SK-N-SH (cell line): ENCODE measurements around the gene SRSF10. TPM values are rescaled to one million over a fixed set of nuclear protein-coding genes. Genes with fewer than 3 reads are reported as not detected.

Source experiments
- CTCF ChIA-PET: fragments of 300-600, 350-600 bp; formaldehyde crosslinking; extraction: SDS; loops from one replicate; lab custom pipeline; 2021; lab: Yijun Ruan, JAX
- POLR2A ChIA-PET: fragments of 350-600 bp; sonication (Branson Sonifier 250); formaldehyde crosslinking; extraction: SDS; loops from one replicate; lab custom pipeline; 2020; ENCODE audit warnings: antibody characterized with exemption, inconsistent platforms; lab: Yijun Ruan, JAX
- DNase-seq: peaks from one replicate; pipeline ENCODE4 v3.0.0; 2012
- H2AFZ ChIP-seq: fragments of 200-600 bp; sonication (generic); 2 replicates; pipeline ENCODE4 v1.8.1; 2016; ENCODE audit warnings: antibody characterized with exemption, mild to moderate bottlenecking, low read depth
- H3F3A ChIP-seq: fragments of 200-600 bp; sonication (generic); replicated peaks from 2 replicates; pipeline ENCODE3; 2016; ENCODE audit warnings: antibody characterized with exemption, mild to moderate bottlenecking; ENCODE audit not compliant: insufficient read depth
- H3K27ac ChIP-seq, 2 experiments: fragments of 200-500 bp in 1 of 2; fragments of 200-600 bp in 1 of 2; sonication (Bioruptor generic) in 1 of 2; sonication (generic), shearing (Covaris generic) in 1 of 2; 2 replicates each; pipeline versions ENCODE4 v1.5.1 to v1.6.1; 2014 to 2016; ENCODE audit warnings: low read depth in 2 of 2, inconsistent platforms in 1 of 2, low read length in 1 of 2, mild to moderate bottlenecking in 1 of 2, mixed read lengths in 1 of 2
- H3K27me3 ChIP-seq: fragments of 200-600 bp; sonication (generic), shearing (Covaris generic); 2 replicates; pipeline ENCODE4 v1.6.1; 2016; ENCODE audit warnings: mixed run types; ENCODE audit not compliant: insufficient read depth
- H3K36me3 ChIP-seq, 2 experiments: fragments of 200-500 bp in 1 of 2; fragments of 200-600 bp in 1 of 2; sonication (Bioruptor generic) in 1 of 2; sonication (generic) in 1 of 2; replicated peaks in 1 of 2; 2 replicates each; pipeline versions ENCODE3 to v1.5.1; 2014 to 2016; ENCODE audit warnings: low read length in 1 of 2, mild to moderate bottlenecking in 1 of 2; ENCODE audit not compliant: insufficient read depth in 2 of 2, control insufficient read depth in 1 of 2
- H3K4me1 ChIP-seq, 2 experiments: fragments of 200-500 bp in 1 of 2; fragments of 200-600 bp in 1 of 2; sonication (Bioruptor generic) in 1 of 2; sonication (generic), shearing (Covaris generic) in 1 of 2; 2 replicates each; pipeline versions ENCODE4 v1.5.1 to v1.6.1; 2014 to 2016; ENCODE audit warnings: low read depth in 1 of 2, low read length in 1 of 2, mixed run types in 1 of 2; ENCODE audit not compliant: insufficient read depth in 2 of 2, control insufficient read depth in 1 of 2
- H3K4me2 ChIP-seq: fragments of 200-600 bp; sonication (generic), shearing (Covaris generic); 2 replicates; pipeline ENCODE4 v1.6.1; 2017; ENCODE audit warnings: mixed run types
- H3K4me3 ChIP-seq, 2 experiments: fragments of 200-500 bp in 1 of 2; fragments of 200-600 bp in 1 of 2; sonication (Bioruptor generic) in 1 of 2; sonication (generic), shearing (Covaris generic) in 1 of 2; 2 replicates each; pipeline versions ENCODE4 v1.5.1 to v1.8.1; 2014 to 2016; ENCODE audit warnings: low read depth in 2 of 2, inconsistent platforms in 1 of 2, low read length in 1 of 2, mild to moderate bottlenecking in 1 of 2, mixed read lengths in 1 of 2, moderate library complexity in 1 of 2
- H3K79me2 ChIP-seq: fragments of 200-600 bp; sonication (generic); 2 replicates; pipeline ENCODE4 v1.8.1; 2017; ENCODE audit warnings: mild to moderate bottlenecking; ENCODE audit not compliant: insufficient read depth
- H3K9ac ChIP-seq: fragments of 200-600 bp; sonication (generic); 2 replicates; pipeline ENCODE4 v1.6.1; 2017; ENCODE audit warnings: mixed run types
- H3K9me2 ChIP-seq: fragments of 200-600 bp; sonication (generic); 2 replicates; pipeline ENCODE4 v1.6.1; 2017; ENCODE audit warnings: mixed run types
- H3K9me3 ChIP-seq: fragments of 200-600 bp; sonication (generic); 2 replicates; pipeline ENCODE4 v1.6.1; 2017; ENCODE audit warnings: mixed run types, mild to moderate bottlenecking, moderate library complexity
- H4K20me1 ChIP-seq: fragments of 200-600 bp; sonication (generic); 2 replicates; pipeline ENCODE4 v1.6.1; 2017; ENCODE audit warnings: mild to moderate bottlenecking, mixed run types; ENCODE audit not compliant: insufficient read depth
- ELF1 ChIP-seq: IDR thresholded peaks from 2 replicates; pipeline ENCODE4 v1.4.0; 2012
- EP300 ChIP-seq, 2 experiments: IDR thresholded peaks; 2 replicates each; pipeline versions ENCODE4 v1.4.0 to v1.6.1; 2012; ENCODE audit warnings: borderline replicate concordance in 1 of 2, low read depth in 1 of 2, low read length in 1 of 2
- FOXM1 ChIP-seq: IDR thresholded peaks from 2 replicates; pipeline ENCODE4 v1.4.0; 2012; ENCODE audit warnings: low read depth, mild to moderate bottlenecking
- IRF3 ChIP-seq: fragments of 150-350 bp; IDR thresholded peaks from 2 replicates; pipeline ENCODE4 v1.6.1; 2016; ENCODE audit warnings: mild to moderate bottlenecking, low read depth, low read length
- MAX ChIP-seq: IDR thresholded peaks from 2 replicates; pipeline ENCODE4 v1.4.0; 2012; ENCODE audit warnings: low read depth
- NFIC ChIP-seq: IDR thresholded peaks from 2 replicates; pipeline ENCODE4 v1.4.0; 2012; ENCODE audit warnings: borderline replicate concordance
- PBX3 ChIP-seq: IDR thresholded peaks from 2 replicates; pipeline ENCODE4; 2012
- POLR2AphosphoS5 ChIP-seq: IDR thresholded peaks from 2 replicates; pipeline ENCODE4 v1.6.1; 2012; ENCODE audit warnings: low read depth, low read length
- RAD21 ChIP-seq: IDR thresholded peaks from 2 replicates; pipeline ENCODE4 v1.6.1; 2012; ENCODE audit warnings: mild to moderate bottlenecking, low read length
- RFX5 ChIP-seq: IDR thresholded peaks from 2 replicates; pipeline ENCODE4 v1.6.1; 2012; ENCODE audit warnings: mild to moderate bottlenecking, improper control_type of control experiment, low read length
- SIN3A ChIP-seq: IDR thresholded peaks from 2 replicates; pipeline ENCODE4 v1.6.1; 2012; ENCODE audit warnings: low read depth, mild to moderate bottlenecking, low read length, moderate library complexity, borderline replicate concordance
- TEAD4 ChIP-seq: IDR thresholded peaks from 2 replicates; pipeline ENCODE4 v1.4.0; 2012; ENCODE audit warnings: mild to moderate bottlenecking, borderline replicate concordance; ENCODE audit not compliant: insufficient read depth
- USF1 ChIP-seq: IDR thresholded peaks from 2 replicates; pipeline ENCODE4 v1.4.0; 2012; ENCODE audit warnings: low read depth, borderline replicate concordance
- USF2 ChIP-seq: fragments of 150-350 bp; IDR thresholded peaks from 2 replicates; pipeline ENCODE4 v1.6.1; 2017; ENCODE audit warnings: antibody characterized with exemption, low read length, low read depth, borderline replicate concordance
- ZBTB33 ChIP-seq: IDR thresholded peaks from 2 replicates; pipeline ENCODE4 v1.4.0; 2012; ENCODE audit warnings: low read depth, borderline replicate concordance
- WGBS: methylation state at CpG from one replicate; pipeline ENCODE4 v1.1.6; 2017; ENCODE audit warnings: low lambda C conversion rate; 5-methylcytosine and 5-hydroxymethylcytosine counted together
- polyA plus RNA-seq, 3 experiments: library from polyadenylated mRNA; depleted of rRNA; stranded (reverse); fragments of >200 nt; gene quantifications; 2 replicates each; pipeline ENCODE4 v1.2.3, GENCODE V29; 2012

The SRSF10 gene
- polyA plus RNA-seq, 1 of the 3 experiments (the other 2 are of a cell fraction): 79.8 TPM

- Histone ChIP-seq H3K4me1 (peaks cover 0 to 8% of the 10 kb centered on the region in 2 experiments; a peak in 1 of 4 replicates), H3K27ac (no peak overlapping the region), H3K9me2 (no peaks in the 10 kb centered on the region), H3K4me2 (no peak overlapping the region), H3K36me3 (no peaks in the 10 kb centered on the region), H3K79me2 (no peaks in the 10 kb centered on the region), H3K9ac (no peak overlapping the region), H3K4me3 (no peak overlapping the region), H2AFZ (no peak overlapping the region), H3F3A (no peaks in the 10 kb centered on the region), H3K27me3 (no peaks in the 10 kb centered on the region), H4K20me1 (no peaks in the 10 kb centered on the region), H3K9me3 (no peaks in the 10 kb centered on the region)
- ChIA-PET CTCF (interaction anchor here (1.1 to 1.2 kb wide), 2 partner anchors 153 to 156 kb away, joined by 3 read pairs; no protein-coding TSS in a partner anchor), POLR2A (no interaction called here)
- TF ChIP-seq MAX (no peak), USF2 (no peak), RFX5 (no peak), NFIC (no peak), SIN3A (no peak), EP300 (IDR thresholded peaks at IDR 0.05; ENCODE audit: borderline replicate concordance in 1 of 2, low read depth in 1 of 2, low read length in 1 of 2) (no peak), FOXM1 (no peak), IRF3 (no peak), TEAD4 (no peak), USF1 (no peak), RAD21 (no peak), ELF1 (no peak), POLR2AphosphoS5 (no peak), PBX3 (no peak), ZBTB33 (no peak)
- DNase-seq: no peak
- WGBS: 17% methylated on average over 1 of the region's 1 CpG
Observed at GRCh38 chr1:23927097-23927496, 53.0 kb downstream of the SRSF10 start.
